HEK293 (cell line): ENCODE data around the gene CMTM5.
A peak's percentile ranks its signal among the peaks of the same experiment; 100 is the strongest.

Experiments
- CTCF ChIA-PET: fragments of 350-600 bp; formaldehyde crosslinking; extraction: SDS; loops from one replicate; lab custom pipeline; 2021; ENCODE audit warnings: antibody characterized with exemption; lab: Yijun Ruan, JAX
- POLR2A ChIA-PET: fragments of 300-600 bp; formaldehyde crosslinking; extraction: SDS; loops from one replicate; lab custom pipeline; 2020; ENCODE audit warnings: antibody characterized with exemption, inconsistent platforms; lab: Yijun Ruan, JAX
- H3K27ac ChIP-seq: fragments of 200-500 bp; sonication (Bioruptor generic); 2 replicates; pipeline ENCODE4 v1.5.1; 2014; ENCODE audit warnings: low read depth, low read length, control low read depth, inconsistent platforms; ENCODE audit errors: extremely low read depth
- H3K36me3 ChIP-seq, 2 experiments: fragments of 200-500 bp in 1 of 2; sonication (Bioruptor generic) in 1 of 2; 1 replicate in 1 of 2; 2 replicates in 1 of 2; pipeline ENCODE4 v1.5.1; 2014 to 2017; ENCODE audit warnings: inconsistent platforms in 2 of 2, low read length in 2 of 2; ENCODE audit not compliant: control insufficient read depth in 2 of 2, insufficient read depth in 1 of 2
- H3K4me1 ChIP-seq: fragments of 200-500 bp; sonication (Bioruptor generic); 2 replicates; pipeline ENCODE4 v1.5.1; 2014; ENCODE audit warnings: mild to moderate bottlenecking, low read length, inconsistent platforms; ENCODE audit not compliant: control insufficient read depth, insufficient read depth
- H3K4me3 ChIP-seq: 2 replicates; pipeline ENCODE4 v1.5.1; 2011; ENCODE audit warnings: low read depth, mild to moderate bottlenecking, control low read depth, low read length, moderate library complexity
- H3K9me3 ChIP-seq: fragments of 200-500 bp; sonication (Bioruptor generic); 2 replicates; pipeline ENCODE4 v1.5.1; 2014; ENCODE audit warnings: low read depth, low read length, inconsistent platforms; ENCODE audit not compliant: control insufficient read depth, insufficient read depth
- RBAK ChIP-seq: fragments of 450-650 bp; formaldehyde crosslinking; IDR thresholded peaks from 2 replicates; pipeline ENCODE4 v1.5.1; 2016; ENCODE audit warnings: missing biosample characterization, missing genetic modification characterization
- ZNF221 ChIP-seq: fragments of 450-650 bp; formaldehyde crosslinking; IDR thresholded peaks from 2 replicates; pipeline ENCODE4 v1.5.1; 2017; ENCODE audit warnings: missing biosample characterization, missing genetic modification characterization, borderline replicate concordance
- ZNF311 ChIP-seq: fragments of 450-650 bp; formaldehyde crosslinking; IDR thresholded peaks from 2 replicates; pipeline ENCODE4 v1.5.1; 2017; ENCODE audit warnings: missing biosample characterization, missing genetic modification characterization, borderline replicate concordance
- ZNF37A ChIP-seq: fragments of 450-650 bp; IDR thresholded peaks from 2 replicates; pipeline ENCODE4 v1.5.1; 2018; ENCODE audit warnings: missing biosample characterization, missing genetic modification characterization
- ZNF433 ChIP-seq: fragments of 450-650 bp; formaldehyde crosslinking; IDR thresholded peaks from 2 replicates; pipeline ENCODE4 v1.5.1; 2016; ENCODE audit warnings: missing biosample characterization, missing genetic modification characterization, low read depth
- ZNF623 ChIP-seq: fragments of 450-650 bp; formaldehyde crosslinking; IDR thresholded peaks from 2 replicates; pipeline ENCODE4 v1.5.1; 2016; ENCODE audit warnings: missing biosample characterization, missing genetic modification characterization
- TF ChIP-seq, protein P1 (sequence below): fragments of 450-650 bp; formaldehyde crosslinking; IDR thresholded peaks from 2 replicates; pipeline ENCODE4 v1.5.1; 2016; ENCODE audit warnings: missing biosample characterization, missing genetic modification characterization
- TF ChIP-seq, protein P2 (sequence below): fragments of 450-650 bp; formaldehyde crosslinking; IDR thresholded peaks from 2 replicates; pipeline ENCODE4 v1.5.1; 2016; ENCODE audit warnings: missing biosample characterization, missing genetic modification characterization
- TF ChIP-seq, protein P3 (sequence below): fragments of 450-650 bp; formaldehyde crosslinking; IDR thresholded peaks from 2 replicates; pipeline ENCODE4 v1.5.1; 2016; ENCODE audit warnings: missing biosample characterization, missing genetic modification characterization

CMTM5 gene

DNA sequence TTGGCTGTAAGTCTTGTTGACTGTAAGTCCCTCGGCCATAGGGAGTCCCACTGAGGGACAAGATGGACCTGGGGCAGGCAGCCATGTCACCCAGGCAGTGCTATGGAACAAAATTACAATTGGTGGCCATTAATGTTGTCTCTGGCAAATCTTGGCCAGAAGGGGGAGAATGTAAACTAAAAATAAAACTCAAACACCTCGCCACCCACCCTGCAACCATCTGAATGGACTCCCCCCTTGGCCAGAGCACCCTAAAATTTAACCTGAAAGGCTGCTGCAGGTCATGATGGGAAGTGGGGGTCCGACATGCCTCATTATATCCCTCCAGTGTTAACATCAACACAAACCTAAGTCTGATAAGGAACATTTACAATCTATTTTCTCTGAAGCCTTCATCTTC is 32.4 kb upstream of the CMTM5 start:
- H3K4me3 ChIP-seq: no peak overlapping the region
- H3K36me3 ChIP-seq: no peaks in the 10 kb centered on the region
- H3K9me3 ChIP-seq: no peaks in the 10 kb centered on the region
- no peak overlapping the region for H3K27ac ChIP-seq
- no peaks in the 10 kb centered on the region for H3K4me1 ChIP-seq
- TF ChIP-seq, protein P1, sequence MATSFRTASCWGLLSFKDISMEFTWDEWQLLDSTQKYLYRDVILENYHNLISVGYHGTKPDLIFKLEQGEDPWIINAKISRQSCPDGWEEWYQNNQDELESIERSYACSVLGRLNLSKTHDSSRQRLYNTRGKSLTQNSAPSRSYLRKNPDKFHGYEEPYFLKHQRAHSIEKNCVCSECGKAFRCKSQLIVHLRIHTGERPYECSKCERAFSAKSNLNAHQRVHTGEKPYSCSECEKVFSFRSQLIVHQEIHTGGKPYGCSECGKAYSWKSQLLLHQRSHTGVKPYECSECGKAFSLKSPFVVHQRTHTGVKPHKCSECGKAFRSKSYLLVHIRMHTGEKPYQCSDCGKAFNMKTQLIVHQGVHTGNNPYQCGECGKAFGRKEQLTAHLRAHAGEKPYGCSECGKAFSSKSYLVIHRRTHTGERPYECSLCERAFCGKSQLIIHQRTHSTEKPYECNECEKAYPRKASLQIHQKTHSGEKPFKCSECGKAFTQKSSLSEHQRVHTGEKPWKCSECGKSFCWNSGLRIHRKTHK (tag by site-specific recombination): no peak
- POLR2A ChIA-PET: no interaction called here
- CTCF ChIA-PET: interaction anchor here (0.8 to 2.3 kb wide), 3 partner anchors 13 to 36 kb away, joined by 4 to 7 read pairs (median 5); no protein-coding TSS in a partner anchor

DNA sequence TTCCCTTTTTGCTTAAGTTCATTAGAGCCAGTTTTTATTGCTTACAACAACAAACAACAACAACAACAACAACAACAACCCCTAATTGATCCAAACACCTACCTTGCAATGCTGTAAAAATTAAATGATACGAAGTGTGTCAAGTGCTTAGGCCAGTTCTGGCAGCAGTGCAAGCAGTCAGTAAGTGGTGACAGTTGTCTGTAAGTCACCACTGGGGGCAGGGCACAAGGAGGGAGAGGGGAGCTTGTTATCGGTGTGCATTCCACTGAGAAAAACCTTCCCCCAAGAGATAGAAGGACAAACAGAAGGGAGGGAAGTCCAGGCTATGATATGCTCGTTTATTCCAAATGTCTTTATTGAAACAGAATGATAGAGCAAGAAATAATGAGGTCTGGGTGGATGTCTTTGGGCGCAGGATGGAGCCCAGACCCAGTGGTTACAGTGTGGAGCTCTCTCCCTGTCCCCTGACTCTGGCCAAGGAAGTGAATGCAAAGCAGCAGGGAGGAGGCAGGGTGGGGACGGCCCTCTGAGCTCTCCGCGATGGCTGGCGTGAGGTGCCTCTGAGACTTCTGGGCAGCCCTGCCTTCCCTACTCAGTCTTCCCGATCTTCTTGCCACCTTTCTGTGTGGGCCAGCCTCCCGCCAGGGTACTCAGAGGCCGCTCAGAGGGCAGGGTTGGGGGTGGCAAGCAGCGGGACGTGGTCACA is 30.7 kb upstream of the CMTM5 start:
- H3K36me3 ChIP-seq: no peaks in the 10 kb centered on the region
- H3K27ac ChIP-seq: no peak overlapping the region
- no peaks in the 10 kb centered on the region for H3K9me3 ChIP-seq
- H3K4me1 ChIP-seq: no peaks in the 10 kb centered on the region
- TF ChIP-seq ZNF311 (no peak), ZNF433 (tag by site-specific recombination) (no peak), ZNF37A (tag by site-specific recombination) (no peak)
- TF ChIP-seq, protein P2, sequence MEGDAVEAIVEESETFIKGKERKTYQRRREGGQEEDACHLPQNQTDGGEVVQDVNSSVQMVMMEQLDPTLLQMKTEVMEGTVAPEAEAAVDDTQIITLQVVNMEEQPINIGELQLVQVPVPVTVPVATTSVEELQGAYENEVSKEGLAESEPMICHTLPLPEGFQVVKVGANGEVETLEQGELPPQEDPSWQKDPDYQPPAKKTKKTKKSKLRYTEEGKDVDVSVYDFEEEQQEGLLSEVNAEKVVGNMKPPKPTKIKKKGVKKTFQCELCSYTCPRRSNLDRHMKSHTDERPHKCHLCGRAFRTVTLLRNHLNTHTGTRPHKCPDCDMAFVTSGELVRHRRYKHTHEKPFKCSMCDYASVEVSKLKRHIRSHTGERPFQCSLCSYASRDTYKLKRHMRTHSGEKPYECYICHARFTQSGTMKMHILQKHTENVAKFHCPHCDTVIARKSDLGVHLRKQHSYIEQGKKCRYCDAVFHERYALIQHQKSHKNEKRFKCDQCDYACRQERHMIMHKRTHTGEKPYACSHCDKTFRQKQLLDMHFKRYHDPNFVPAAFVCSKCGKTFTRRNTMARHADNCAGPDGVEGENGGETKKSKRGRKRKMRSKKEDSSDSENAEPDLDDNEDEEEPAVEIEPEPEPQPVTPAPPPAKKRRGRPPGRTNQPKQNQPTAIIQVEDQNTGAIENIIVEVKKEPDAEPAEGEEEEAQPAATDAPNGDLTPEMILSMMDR (tag by site-specific recombination): 0 out of 2 replicates have a peak, but pooled peaks have one; percentile 26
- ChIA-PET CTCF (interaction anchor here (0.6 to 1.5 kb wide), 5 partner anchors 8 to 569 kb away, joined by 3 to 9 read pairs (median 4); no protein-coding TSS in a partner anchor), POLR2A (interaction anchor here (0.5 kb wide), 1 partner anchor 25 kb away, joined by 5 read pairs; no protein-coding TSS in a partner anchor)
- H3K4me3 ChIP-seq: no peak overlapping the region

DNA sequence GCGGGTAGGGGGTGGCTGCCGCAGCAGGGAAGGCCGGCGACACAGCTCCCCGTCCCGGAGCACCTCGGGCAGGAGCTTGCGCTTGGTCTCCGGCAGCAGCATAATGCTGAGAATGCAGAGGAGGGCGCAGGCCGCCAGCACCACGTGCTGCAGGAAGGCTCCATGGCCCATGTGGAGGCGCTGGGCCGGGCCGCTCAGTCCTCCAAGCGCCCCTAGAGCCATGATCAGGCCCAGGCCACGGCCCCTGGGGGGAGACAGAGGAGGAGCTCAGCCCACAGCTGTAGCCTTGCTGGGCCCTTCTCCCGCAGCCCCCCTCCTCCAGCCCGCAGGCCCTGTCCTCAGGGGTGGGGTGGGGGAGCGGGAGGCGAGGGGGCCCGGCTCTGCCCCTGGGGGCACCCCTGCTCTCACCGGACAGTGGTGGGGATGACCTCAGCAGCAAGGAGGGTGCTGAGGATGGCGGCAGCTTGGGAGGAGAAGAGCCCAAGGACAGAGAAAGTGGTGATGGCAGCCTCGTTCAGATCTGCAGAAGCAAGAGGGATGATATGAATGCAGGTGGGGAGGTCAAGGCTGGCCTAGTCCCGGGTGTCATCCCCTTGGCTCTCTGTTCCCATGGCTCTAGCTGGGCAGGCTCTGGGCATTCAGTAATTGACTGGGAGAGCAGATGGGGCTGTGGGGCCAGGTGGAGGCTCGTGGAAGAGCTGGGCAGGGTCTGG is 30.0 kb upstream of the CMTM5 start:
- H3K4me3 ChIP-seq: no peak overlapping the region
- CTCF ChIA-PET: interaction anchor here (1.5 kb wide), 1 partner anchor 19 kb away, joined by 9 read pairs; no protein-coding TSS in a partner anchor
- TF ChIP-seq ZNF221: no peak
- TF ChIP-seq, protein P3, sequence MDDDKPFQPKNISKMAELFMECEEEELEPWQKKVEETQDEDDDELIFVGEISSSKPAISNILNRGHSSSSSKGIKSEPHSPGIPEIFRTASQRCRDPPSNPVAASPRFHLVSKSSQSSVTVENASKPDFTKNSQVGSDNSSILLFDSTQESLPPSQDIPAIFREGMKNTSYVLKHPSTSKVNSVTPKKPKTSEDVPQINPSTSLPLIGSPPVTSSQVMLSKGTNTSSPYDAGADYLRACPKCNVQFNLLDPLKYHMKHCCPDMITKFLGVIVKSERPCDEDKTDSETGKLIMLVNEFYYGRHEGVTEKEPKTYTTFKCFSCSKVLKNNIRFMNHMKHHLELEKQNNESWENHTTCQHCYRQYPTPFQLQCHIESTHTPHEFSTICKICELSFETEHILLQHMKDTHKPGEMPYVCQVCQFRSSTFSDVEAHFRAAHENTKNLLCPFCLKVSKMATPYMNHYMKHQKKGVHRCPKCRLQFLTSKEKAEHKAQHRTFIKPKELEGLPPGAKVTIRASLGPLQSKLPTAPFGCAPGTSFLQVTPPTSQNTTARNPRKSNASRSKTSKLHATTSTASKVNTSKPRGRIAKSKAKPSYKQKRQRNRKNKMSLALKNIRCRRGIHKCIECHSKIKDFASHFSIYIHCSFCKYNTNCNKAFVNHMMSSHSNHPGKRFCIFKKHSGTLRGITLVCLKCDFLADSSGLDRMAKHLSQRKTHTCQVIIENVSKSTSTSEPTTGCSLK (tag by site-specific recombination): no peak
- TF ChIP-seq RBAK (tag by site-specific recombination): no peak
- no peak for TF ChIP-seq ZNF623 (tag by site-specific recombination)
- POLR2A ChIA-PET: no interaction called here
- no peak overlapping the region for H3K27ac ChIP-seq
- H3K4me1 ChIP-seq: no peaks in the 10 kb centered on the region
- H3K9me3 ChIP-seq: no peaks in the 10 kb centered on the region
- no peaks in the 10 kb centered on the region for H3K36me3 ChIP-seq
